HG02943 (cell line): ENCODE data around the gene PLIN4.
"Not testable (repeated sequence)": the region's sequence is repeated elsewhere in the genome, so short reads cannot be mapped to it uniquely, and the experiment has no call there.

Source experiments
- ATAC-seq: cut with Tn5 transposase; IDR thresholded peaks from one replicate; pipeline ENCODE4 v1.9.1; 2021; ENCODE audit warnings: mild to moderate bottlenecking, low read depth, moderate library complexity; ENCODE audit not compliant: unreplicated experiment

The PLIN4 gene, protein sequence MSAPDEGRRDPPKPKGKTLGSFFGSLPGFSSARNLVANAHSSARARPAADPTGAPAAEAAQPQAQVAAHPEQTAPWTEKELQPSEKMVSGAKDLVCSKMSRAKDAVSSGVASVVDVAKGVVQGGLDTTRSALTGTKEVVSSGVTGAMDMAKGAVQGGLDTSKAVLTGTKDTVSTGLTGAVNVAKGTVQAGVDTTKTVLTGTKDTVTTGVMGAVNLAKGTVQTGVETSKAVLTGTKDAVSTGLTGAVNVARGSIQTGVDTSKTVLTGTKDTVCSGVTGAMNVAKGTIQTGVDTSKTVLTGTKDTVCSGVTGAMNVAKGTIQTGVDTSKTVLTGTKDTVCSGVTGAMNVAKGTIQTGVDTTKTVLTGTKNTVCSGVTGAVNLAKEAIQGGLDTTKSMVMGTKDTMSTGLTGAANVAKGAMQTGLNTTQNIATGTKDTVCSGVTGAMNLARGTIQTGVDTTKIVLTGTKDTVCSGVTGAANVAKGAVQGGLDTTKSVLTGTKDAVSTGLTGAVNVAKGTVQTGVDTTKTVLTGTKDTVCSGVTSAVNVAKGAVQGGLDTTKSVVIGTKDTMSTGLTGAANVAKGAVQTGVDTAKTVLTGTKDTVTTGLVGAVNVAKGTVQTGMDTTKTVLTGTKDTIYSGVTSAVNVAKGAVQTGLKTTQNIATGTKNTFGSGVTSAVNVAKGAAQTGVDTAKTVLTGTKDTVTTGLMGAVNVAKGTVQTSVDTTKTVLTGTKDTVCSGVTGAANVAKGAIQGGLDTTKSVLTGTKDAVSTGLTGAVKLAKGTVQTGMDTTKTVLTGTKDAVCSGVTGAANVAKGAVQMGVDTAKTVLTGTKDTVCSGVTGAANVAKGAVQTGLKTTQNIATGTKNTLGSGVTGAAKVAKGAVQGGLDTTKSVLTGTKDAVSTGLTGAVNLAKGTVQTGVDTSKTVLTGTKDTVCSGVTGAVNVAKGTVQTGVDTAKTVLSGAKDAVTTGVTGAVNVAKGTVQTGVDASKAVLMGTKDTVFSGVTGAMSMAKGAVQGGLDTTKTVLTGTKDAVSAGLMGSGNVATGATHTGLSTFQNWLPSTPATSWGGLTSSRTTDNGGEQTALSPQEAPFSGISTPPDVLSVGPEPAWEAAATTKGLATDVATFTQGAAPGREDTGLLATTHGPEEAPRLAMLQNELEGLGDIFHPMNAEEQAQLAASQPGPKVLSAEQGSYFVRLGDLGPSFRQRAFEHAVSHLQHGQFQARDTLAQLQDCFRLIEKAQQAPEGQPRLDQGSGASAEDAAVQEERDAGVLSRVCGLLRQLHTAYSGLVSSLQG (N-terminal part only)

DNA sequence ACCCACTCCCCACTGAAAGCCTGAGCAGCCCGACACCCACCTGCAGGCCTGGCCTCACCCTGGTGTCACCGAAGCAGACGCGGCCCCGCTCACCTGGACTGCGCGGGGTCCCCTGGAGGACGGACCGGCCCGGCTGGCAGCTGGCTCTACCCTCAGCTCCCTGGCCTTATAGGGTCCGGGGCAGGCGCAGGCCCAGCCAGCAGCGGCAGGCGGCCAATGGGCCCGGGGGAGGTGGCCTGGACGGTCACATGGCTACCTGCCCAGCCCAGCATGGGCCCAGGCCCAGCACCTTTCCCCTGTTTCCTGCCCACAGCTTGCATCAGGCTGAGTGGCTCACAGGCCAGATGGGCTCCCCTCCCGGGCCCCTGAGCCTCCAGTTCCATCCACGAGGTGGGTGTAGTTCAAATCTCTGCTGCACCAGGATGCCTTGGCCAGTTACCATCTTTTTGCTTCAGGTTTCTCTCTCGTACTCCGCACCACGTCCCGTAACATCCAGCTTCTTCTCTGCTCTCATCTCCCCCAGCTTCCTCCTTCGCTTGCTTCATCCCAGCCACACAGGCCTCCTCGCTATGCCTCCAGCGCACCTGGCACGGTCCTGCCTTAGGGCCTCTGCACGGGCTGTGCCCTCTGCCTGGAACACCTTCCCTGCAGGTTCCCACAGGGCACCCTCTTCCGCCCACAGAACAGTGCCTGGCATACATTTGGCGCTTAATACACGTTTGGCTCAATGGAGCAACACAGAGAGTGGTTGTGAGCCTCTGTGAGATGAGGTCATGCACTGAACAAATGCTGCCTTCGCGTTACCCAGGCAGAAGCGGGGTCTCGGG lies at the start of gene PLIN4:
Gene PLIN4 (minus strand): TSS at position 142 of the 827 bp plus-strand sequence. CDS start 214 bp downstream, outside the sequence.
- no peak for ATAC-seq

DNA sequence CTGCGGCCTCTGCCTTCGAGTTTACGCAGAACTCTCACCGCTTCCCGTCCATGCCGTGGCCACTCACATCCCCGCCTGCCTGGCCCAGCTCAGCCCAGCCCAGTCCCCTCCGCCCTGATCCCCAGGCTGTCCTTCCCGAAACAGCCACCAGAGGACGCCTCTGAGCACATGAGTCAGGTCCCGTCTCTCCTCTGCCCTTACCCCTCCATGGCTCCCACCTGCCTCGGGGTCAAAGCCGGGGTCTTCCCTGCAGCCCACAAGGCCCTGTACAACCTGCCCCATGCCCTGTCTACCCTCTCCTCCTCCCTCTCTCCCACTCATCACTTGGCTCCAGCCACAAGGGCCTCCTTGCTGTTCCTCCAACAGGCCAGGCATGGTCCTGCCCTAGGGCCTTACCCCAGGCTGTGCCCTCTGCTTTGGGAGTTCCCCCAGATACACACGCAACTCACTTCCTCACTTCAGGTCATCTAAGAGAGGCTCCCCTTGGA lies 49.3 kb upstream of the PLIN4 start:
- ATAC-seq, result no peak

DNA sequence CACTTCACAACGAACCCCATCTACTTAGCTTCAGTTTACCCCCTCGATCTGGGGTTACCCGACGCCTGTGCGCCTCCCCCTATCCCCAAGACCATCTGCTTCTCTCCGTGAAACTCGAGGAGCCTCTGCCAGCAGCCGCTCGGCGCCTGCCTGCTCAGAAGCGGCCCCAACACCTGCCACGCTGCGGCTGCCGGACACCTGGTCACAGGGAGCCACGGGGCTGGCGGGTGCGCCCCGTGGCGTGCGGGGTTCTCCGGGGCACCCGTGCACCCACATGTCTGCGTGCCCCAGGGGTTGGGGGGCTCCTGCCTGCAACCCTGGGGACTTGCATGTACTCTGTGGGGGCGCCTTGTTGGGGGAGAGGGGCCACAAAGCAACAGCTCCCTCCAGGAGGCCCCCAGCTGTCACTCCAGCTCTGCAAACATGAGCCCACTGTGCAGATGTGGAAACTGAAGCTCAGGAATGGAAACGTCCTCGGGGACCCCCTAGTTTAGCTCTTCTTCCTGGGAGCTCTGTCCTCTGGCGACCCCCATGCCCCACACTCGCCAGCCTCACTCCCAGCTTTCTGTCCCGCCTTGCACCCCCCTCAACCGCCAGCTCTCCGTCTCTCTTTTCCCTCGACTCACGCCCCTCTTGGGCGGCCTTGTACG lies 48.2 kb upstream of the PLIN4 start:
- no peak for ATAC-seq

DNA sequence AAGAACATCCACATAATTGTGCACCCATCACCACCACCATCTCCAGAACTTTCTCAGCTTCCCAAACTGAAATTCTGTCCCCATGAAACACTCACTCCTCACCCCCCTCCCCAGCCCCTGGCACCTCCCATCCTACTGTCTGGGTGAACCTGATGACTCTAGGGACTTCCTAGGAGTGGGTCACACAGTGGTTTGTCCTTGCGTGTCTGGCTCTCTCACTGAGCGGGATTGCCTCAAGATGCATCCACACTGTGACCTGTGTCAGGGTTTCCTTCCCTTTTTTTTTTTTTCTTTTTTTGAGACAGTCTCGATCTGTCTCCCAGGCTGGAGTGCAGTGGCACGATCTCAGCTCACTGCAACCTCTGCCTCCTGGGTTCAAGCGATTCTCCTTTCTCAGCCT lies 45.3 kb upstream of the PLIN4 start:
- not testable (repeated sequence) for ATAC-seq

DNA sequence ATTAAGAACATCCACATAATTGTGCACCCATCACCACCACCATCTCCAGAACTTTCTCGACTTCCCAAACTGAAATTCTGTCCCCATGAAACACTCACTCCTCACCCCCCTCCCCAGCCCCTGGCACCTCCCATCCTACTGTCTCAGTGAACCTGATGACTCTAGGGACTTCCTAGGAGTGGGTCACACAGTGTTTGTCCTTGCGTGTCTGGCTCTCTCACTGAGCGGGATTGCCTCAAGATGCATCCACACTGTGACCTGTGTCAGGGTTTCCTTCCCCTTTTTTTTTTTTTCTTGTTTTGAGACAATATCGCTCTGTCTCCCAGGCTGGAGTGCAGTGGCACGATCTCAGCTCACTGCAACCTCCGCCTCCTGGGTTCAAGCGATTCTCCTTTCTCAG lies 43.8 kb upstream of the PLIN4 start:
- not testable (repeated sequence) for ATAC-seq

DNA sequence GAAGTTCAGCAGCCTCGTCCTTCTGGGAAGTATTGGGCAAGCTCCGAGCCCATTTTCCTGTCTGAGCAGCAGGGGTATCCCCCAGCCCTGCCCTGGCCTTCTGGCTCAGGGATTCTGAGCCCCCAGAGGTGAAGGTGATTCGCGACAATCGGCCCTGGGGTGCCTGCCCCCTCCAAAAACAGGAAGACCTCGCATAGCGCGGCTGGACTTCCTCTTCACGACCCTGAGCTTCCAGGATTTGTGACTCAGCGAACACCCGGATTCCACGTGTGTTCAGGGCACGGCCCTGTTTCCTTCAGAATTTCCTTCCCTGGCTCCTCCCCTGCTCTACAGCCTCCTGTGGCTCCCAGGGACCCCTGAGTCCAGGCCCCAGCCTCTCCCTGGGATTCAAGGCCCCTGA lies 41.3 kb upstream of the PLIN4 start, which contains the start of gene SEMA6B:
Gene SEMA6B (minus strand): TSS at position 116 of the 400 bp plus-strand sequence. CDS start 1,227 bp downstream, outside the sequence.
- ATAC-seq, result no peak

DNA sequence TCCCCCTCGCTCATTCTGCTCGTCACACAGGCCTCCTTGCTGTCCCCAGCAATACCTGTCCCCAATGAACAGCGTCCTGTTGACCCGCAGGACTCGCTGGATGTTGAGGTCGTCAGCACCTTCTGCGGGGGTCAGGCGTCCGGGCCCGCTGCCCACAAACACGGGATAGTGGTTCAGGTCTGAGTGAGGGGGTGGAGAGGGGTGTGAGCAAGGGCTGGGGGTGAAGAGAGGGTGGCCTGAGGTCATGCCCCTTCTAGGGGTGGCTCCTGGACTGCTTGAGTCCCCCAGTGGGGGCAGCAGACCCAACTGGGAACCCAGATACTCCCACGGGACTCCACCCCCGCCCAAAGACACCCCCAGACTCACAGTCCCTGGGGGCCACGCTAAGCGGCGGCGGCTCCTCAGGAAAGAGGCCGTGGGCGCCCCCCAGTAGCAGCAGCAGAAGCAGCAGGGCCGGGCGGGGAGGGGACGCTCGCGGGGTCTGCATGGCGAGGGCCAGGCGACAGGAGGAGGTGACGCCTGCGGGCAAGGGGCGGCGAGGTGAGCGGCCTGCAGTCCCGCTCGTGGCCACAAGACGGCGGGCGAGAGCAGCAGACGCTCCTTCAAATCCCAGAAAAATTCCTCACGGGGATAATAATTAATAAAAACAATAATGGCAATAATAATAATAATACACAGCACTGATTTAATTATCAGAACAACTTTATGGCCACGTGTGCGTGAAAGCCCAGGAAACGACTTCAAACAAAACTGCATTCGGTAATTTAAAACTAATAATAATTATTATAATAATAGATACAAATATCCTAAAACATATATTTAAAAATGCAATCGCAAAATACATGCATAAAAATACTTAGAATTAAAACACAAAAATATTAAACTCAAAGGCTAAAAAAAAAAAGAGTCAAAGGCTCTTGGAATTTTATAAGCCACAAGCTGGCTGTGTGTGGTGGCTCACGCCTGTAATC lies 40.0 kb upstream of the PLIN4 start:
- no peak for ATAC-seq

DNA sequence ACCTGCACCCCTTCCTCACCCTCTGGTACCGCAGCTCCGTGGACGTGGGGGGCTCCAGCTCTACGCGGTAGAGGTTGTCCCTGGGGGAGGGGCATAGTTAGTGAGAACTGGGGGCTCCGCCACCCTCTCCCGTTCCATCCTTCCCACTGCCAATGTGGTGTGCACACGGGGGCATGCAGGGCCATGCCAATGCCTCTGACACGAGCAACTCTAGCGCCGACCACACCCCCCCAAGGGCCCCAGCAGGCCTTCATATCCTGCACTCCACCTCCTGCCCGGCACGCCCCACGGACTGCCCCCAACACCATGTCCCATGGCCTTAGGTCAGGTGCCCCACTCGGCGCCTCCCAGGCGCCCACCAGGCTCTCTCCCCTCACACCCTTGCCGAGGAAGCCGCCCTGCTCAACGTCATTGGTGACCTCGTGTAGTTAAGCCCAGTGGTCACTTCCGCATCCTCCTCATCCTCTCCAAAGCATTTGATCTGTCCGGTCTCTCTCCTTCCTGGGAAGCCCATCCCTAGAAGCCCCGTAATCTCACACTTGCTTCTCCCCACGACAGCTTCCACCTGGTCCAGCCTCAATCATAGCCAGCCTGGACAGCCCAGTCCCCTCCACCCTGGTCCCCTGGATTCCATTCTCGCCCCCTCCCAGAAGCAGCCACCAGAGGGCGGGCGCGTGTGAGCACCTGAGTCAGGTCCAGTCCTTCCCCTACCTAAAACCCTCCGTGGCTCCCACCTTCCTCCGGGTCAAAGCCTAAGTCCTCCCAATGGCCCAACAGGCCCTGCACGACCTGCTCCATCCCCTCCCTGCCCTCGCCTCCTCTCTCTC lies 39.1 kb upstream of the PLIN4 start:
- no peak for ATAC-seq

DNA sequence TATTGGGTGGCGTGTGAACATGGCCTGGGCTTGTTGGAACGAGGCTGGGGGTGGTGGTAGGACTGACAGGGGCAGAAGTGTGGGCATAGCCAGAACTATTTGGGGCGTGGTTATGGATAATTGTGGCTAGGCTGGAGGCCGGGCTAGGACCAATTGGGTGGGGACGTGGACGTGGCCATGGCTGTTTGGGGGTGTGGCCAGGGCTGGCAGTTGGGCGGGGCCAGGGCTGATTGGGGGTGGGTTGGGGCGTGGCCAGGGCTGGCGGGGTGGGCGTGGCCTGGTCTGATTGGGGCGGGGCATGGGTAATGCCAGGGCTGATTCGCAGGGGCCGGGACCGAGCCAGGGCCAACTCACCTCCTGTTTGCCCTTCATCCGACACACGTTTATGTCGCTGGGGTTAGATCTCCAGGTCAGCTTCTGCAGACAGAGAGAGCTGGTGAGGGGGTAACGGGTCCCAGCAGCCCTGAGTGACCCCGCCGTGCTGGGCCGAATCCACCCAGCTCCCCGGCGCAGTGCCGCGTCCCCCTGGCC lies 38.4 kb upstream of the PLIN4 start:
- no peak for ATAC-seq

DNA sequence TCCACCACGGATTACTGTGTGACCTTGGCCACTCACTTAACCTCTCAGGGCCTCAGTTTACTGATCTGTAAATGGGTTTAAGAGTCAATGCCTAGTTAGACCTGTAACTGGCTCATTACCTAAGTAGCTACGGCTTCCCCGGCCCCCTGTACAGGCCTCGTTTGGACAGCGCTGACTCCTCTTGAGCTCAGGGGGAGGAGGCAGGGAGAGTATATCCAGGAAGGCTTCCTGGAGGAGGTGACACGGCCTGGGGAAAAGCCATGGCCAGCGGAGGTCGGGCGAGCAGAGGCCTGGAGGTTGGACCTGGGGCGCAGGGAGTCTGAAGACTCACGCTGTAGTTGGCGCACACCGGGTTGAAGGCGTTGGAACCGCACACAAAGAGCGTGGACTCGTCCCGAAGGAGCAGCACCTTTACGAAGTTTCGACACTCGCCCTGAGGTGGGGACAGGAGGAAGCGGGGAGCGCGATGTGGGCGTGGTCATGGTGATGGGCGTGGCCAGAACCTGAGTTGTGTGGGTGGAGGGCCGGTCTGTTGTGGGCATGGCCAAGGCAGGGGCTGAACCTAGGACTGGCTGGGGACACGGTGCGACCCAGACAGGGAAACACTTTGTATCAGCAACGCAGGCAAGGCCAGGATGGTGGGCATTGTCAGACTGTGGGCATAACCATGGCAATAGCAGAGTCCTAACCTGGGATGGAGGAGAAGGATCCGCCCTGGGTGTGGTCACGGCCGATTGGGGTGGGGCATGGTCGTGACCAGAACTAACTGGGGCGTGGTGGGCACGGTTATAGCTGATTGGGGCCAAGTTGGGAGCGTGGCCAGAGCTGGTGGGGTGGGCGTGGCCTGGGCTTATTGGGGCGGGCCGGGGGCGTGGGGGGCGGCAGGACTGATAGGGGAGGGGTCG lies 37.6 kb upstream of the PLIN4 start:
- ATAC-seq, result no peak

DNA sequence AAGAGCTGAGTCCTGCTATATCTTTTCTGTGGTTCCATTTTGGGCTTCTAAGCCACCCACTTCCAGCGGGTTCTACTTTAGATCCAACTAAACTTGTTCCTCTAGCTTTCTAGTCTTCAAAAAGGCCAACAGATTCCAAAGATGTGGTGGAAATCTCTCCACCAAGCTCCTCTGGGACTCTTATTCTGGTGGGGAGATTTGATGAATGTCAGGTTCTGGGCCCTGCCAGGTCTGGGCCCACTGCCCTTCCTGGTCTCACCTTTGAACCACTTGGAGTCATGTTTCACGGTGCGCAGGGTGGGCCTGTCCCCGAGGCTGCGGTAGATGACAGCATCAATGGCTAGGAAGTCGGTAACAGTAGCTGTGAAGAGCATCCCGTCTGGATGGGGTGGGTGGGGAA lies 36.4 kb upstream of the PLIN4 start:
- no peak for ATAC-seq

DNA sequence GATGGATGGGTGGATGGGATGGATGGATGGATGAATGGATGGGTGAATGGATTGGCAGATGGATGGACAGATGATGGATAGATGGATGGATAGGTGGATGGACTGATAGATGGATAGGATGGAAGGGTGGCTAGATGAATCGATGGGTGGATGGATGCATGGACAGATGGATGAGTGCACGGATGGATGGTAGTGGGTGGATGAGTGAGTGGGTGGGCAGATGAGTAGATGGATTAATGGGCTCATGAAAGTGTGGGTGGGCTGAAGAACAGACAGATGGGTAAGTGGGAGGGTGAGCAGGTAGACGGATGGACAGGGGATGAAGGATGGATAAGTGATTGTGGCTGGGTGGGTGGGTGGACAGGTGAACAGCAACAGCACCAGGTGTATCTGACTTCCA lies 35.5 kb upstream of the PLIN4 start:
- ATAC-seq, result no peak

DNA sequence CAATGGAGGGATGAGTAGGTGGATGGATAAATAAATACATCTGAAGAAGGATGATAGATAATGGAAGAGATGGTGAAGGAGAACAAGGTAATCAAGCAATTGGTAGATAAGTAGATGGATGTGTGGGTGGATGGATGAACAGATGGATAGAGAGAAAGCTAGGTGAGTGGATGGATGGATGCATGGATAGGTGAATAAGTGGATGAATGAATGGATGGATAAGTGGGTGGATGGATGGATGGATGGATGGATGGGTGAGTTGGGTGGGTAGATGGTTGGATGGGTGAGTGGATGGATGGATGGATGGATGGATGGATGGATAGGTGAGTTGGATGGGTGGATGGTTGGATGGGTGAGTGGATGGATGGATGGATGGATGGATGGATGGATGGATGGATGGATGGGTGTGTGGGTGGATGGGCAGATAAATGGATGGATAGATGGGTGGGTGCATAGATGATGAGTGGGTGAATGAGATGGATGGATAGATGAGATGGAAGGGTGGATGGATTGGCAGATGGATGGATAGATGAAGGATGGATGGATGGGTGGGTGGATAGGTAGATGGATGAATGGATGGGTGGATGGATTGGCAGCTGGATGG lies 34.9 kb upstream of the PLIN4 start:
- no peak for ATAC-seq

DNA sequence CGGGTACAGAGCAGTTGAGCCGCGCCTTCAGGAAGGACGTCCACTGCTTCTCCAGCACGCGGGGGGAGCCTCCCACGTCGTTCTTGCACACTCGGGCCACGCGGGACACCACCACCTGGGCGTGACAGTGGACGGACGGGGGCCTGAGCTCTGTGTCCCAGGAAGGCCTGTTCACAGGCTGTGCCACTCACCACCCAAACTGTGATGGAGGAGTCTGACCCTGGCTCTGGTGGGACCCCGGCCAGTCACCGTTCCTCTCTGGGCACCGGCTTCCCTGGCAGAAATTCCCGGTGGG lies 34.2 kb upstream of the PLIN4 start:
- ATAC-seq, result no peak

DNA sequence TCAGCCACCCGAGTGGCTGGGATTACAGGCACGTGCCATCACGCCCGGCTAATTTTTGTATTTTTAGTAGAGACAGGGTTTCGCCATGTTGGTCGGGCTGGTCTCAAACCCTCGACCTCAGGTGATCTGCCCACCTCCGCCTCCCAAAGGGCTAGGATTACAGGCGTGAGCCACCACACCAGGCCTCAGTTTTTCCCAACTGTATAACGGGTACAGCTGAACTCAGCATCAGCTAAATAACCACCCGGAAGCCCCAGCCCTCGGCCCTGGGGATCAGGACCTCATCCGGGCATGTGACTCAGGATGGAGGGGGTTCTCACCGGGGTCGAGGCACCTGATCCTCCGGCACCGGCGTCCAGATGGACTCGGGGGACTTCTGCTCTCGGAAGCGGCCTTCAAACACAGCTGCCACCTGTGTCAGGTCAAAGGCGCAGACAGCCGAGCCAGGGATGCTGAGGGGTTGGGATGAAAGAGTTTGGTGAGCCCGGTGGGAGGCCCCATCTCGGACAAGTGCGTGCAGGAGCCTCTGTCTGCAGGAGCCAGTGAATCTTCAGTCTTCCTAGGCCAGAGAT lies 32.3 kb upstream of the PLIN4 start:
- ATAC-seq, result no peak
